ENCODE data around the gene LTBP1.
"Not testable (repeated sequence)": the region's sequence is repeated elsewhere in the genome, so short reads cannot be mapped to it uniquely, and the experiment has no call there.

LTBP1 gene

DNA sequence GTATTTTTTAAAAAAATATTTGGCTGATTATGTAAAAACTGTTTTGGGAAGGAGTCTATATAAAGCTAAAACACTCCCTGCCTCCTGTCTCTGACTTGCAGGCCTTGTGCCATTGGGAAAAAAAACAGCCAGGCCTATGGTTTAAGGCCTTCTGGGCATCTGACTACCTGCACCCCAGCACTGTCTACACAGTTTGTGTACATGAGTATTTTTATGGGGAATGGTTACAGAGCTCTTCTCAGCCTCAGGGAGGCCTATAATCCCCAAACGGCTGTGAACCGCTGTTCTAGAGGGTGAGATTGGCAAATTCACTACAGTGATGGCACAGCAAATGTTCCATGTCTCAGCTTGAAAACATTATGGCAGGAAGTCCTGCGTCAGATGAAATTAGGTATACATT is 96.1 kb downstream of the LTBP1 start:
- DNase-seq (ENCODE audit: low read depth in 2 of 2), result no peak

- no peak for DNase-seq (ENCODE audit: low read depth in 2 of 2)
Measured at GRCh38 chr2:33047939-33048338, 101.2 kb downstream of the LTBP1 start.

- no peak for DNase-seq (ENCODE audit: low read depth in 2 of 2)
Measured at GRCh38 chr2:33051586-33052360, 105.0 kb downstream of the LTBP1 start.

DNA sequence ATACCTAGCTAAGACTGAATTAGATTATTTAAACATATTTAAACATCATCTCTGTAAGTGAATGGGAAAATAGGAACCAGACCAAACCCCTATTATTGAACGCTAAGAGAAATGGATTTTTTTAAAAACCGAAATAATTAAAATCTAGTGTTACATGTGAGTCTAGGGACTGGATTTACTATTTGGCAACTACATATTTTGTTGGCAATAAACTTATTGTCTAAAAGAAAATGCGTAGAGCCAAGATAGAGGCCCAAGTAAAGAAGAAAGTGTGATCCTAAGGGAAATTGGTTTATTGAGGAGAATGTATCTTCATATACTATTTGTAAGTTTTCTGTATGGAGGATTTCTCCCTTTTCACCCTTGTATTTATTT is 105.6 kb downstream of the LTBP1 start:
- no peak for DNase-seq (ENCODE audit: low read depth in 2 of 2)

DNA sequence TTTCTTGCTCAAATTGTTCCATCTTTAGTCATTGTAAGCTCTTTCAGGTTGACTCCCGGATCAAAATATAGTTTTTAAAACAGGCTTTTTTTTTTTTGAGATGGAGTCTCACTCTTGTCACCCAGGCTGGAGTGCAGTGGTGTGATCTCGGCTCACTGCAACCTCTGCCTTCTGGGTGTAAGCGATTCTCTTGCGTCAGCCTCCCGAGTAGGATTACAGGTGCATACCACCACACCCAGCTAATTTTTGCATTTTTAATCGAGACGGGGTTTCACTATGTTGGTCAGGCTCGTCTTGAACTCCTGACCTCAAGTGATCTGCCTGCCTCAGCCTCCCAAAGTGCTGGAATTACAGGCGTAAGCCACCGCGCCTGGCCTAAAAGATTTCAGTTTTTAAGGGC is 106.0 kb downstream of the LTBP1 start:
- not testable (repeated sequence) for DNase-seq (ENCODE audit: low read depth in 2 of 2)

DNA sequence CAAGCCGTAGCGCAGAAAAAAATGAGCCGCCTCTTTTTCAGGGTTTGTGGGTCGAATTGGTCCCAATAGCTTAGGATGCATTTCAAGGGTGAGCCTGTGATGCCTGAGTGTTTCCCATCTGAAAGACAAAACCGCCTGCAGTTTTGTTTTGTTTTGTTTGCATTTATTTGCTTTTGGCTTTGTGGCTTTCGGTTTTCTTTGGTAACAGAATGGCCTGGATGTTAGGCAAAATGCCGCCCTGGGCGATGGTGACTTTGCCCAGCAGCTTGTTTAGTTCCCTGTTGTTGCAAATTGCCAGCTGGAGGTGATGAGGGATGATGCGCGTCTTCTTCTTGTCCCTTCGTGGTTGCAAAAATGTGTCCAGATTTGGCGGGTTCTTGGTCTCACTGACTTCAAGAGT is 109.4 kb downstream of the LTBP1 start:
- no peak for DNase-seq (ENCODE audit: low read depth in 2 of 2)

DNA sequence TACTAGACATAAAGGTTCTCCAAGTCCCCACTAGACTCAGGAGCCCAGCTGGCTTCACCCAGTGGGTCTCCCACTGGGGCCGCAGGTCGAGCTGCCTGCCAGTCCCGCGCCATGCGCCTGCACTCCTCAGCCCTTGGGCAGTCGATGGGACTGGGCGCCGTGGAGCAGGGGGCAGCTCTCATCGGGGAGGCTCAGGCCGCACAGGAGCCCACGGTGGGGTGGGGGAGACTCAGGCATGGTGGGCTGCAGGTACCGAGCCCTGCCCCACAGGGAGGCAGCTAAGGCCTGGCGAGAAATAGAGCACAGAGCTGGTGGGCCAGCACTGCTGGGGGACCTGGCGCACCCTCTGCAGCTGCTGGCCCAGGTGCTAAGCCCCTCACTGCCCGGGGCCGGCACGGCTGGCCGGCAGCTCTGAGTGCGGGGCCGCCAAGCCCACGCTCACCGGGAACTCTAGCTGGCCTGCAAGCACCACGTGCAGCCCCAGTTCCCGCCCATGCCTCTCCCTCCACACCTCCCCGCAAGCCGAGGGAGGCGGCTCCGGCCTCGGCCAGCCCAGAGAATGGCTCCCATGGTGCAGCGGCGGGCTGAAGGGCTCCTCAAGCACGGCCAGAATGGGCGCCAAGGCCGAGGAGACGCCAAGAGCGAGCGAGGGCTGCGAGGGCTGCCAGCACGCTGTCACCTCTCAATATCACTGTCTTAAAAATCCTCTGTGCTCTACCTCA is 110.7 kb downstream of the LTBP1 start:
- DNase-seq (ENCODE audit: low read depth in 2 of 2), result not testable (repeated sequence)

DNA sequence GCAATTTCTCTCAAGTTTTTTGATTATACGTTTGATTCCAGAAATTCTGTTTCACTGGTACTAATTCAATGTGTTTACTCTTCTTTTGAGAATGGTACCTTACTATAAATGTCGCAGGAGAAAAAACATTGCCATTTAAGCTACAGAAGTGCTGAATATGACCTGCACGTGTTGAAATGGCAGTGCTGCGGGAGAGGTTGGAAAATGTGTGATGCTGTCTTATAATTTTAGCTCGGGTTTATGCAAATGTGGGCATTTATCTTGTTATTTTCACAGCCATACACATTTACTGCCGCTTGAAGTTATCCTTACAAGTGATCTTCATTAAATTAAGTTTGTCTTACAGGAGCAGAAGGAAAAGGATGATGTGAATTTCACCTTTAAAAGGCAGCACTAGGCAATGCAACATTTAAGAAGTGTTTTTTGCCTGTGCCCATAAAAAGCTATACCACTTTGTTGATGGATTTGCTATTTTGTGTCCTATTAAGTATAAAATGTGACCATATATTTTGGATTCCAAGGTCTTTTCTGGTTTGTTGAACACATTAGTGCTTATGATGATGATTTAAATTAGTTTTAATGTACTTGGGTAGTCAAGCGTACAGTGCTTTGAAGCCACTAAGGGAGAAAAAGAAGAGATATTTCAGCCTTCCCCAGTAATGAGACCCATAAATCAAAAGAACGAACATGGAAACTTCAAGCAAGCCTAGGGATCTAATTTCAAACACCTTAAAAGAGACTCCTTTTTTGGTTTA is 112.1 kb downstream of the LTBP1 start:
- no peak for DNase-seq (ENCODE audit: low read depth in 2 of 2)

- no peak for DNase-seq (ENCODE audit: low read depth in 2 of 2)
Measured at GRCh38 chr2:33059471-33060156, 112.9 kb downstream of the LTBP1 start.

- no peak for DNase-seq (ENCODE audit: low read depth in 2 of 2)
Measured at GRCh38 chr2:33060405-33060804, 113.7 kb downstream of the LTBP1 start.

DNA sequence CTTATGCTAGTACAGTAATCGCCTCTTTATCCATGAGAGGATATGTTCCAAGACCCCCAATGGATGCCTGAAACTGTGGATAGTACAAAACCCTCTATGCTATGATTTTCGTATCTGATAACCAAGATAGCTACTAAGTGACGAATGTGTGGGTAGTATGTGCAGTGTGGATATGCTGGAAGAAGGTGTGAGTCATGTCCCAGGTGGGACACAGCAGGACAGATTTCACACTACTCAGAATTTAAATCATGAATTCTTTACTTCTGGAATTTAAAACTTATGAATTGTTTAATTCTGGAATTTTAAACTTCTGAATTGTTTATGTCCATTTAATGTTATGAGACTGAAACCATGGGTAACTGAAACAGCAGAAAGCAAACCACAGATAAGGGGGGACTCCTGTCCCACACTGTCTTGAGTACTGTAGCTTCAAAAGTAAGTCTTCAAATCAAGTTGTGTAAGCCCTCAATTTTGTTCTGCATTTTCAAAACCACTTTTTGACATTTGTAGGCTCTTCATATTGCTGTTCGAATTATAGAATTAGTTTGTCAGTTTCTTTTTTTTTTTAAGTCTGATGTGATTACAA is 116.0 kb downstream of the LTBP1 start:
- no peak for DNase-seq (ENCODE audit: low read depth in 2 of 2)

DNA sequence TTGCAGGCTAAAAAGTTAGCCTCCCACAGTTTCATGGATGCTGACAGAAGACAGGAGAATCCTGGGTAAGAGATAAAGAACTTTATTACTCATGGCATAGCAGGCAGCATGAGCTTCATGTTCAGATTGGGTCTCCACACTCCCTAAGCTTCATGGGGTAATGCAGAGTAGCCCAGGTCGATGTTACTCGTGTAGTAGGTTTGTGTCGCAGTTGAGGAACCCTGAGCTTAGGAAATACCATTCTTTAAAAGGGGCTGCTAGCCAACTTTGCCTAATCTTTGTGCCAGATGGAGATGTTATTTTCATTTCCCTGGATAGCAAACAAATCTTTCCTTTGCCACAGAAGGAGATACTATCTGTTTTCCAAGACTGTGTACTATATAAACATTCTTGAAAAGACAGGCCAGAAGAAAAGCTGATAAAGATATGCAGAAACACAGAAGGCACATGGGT is 117.6 kb downstream of the LTBP1 start:
- DNase-seq (ENCODE audit: low read depth in 2 of 2), result no peak

DNA sequence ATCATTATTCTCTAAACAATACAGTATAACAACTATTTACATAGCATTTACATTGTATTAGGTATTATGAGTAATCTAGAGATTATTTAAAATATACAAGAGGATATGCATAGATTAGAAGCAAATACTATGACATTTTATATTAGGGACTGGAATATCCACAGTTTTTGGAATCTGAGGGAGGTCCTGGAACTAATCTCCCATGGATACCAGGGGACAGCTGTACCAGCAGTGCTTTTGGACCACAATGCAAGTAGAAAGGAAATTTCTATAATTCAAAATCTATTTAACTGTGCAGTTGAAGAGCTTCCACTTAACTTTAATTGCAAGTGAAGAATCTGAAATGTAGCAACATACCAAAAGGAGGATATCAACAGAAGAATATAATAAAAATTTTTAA is 120.8 kb downstream of the LTBP1 start:
- no peak for DNase-seq (ENCODE audit: low read depth in 2 of 2)

DNA sequence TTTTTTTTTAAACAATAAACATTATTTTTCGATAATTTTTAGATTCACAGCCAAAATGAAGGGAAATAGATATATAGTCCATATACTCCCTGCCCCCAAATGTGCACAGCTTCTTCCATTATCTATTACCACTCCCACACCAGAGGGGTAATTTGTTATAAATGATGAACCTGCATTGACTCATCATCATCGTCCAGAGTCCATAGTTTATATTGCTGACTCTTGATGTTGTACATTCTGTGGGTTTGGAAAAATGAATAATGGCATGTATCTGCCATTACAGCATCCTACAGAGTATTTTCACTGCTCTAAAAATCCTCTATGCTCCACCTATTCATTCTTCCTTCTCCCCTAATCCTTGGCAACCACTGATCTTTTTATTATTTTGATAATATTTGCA is 121.5 kb downstream of the LTBP1 start:
- no peak for DNase-seq (ENCODE audit: low read depth in 2 of 2)

- no peak for DNase-seq (ENCODE audit: low read depth in 2 of 2)
Measured at GRCh38 chr2:33069894-33070651, 123.3 kb downstream of the LTBP1 start.

DNA sequence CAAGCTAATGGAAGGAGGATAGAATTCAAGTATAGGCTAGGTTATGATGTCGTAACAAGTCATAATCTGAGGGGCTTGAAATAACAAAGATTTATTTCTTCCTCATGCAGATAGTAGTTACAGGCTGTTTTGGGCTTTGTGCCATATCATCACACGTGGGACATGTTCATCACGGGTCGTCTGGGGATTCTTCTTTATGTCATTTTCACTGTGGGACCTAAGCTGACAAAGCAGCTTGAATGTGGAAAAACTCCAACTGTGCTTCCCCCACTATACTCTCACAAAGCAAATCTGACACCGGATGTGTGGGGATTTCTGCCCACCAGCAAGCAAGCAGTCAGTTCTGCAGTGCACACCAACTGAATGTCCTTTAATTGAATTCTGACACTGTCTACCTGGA is 124.8 kb downstream of the LTBP1 start:
- no peak for DNase-seq (ENCODE audit: low read depth in 2 of 2)

DNA sequence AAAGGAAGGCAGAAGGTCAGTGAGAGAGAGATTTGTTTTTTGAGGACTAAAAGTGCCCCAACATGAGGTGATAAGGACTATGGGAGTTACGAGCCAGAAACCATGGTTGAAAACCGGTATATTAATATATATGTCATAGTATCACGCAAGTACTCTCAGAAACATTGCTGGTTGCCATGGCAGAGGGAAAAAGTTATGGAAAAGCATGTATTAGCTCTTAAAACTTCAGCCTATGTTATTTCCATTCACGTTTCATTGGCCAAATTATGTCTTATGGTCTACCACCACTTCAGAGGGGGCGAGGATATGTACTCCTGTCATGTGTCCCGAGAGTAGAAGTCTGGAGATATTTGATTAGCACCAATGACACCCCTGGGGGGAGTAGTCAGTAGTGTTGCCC is 125.9 kb downstream of the LTBP1 start:
- DNase-seq (ENCODE audit: low read depth in 2 of 2), result no peak

DNA sequence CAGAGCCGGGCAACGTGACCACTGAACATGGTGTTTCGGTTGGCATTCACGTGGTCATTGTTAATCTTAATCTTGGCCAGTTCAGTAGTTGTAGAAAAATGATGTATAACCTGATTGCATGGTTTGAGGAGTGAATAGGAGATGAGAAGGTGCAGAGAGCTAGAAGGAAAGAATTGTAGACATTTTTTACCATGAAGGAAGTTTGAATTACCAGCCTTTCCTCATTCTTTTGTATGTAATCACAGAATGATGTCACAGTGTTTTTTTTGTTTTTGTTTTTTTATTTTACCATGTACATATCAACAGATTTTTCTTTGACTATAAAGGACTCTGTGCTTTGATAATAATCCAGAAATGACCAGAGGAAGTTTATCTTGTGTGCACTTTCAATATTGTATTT is 126.3 kb downstream of the LTBP1 start:
- no peak for DNase-seq (ENCODE audit: low read depth in 2 of 2)

- DNase-seq (ENCODE audit: low read depth in 2 of 2), result no peak
Measured at GRCh38 chr2:33074197-33074596, 127.4 kb downstream of the LTBP1 start.

GRCh38 chr2:33077311-33077710 is 130.6 kb downstream of the LTBP1 start:
- no peak for DNase-seq (ENCODE audit: low read depth in 2 of 2)

DNA sequence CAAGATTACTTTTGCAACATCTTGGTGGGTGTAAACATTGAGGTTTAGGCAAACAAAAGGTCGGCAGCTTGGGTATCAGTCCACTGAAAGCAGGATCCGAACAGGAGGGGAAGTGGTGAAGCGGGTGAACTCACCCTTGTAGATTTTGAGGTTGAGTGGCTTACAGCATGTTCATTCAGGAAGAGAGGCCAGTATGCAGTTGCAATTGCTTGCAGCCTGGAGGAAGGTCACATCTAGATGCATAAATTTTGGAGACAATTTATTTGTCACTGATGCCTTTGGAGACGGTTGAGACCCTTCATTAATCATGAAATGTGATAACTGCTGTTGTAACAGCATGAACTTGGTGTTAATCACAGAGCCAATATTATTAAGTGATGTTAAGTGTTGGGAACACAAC is 131.1 kb downstream of the LTBP1 start:
- DNase-seq (ENCODE audit: low read depth in 2 of 2), result no peak

Measured in stimulated activated CD4-positive, alpha-beta T cell treated with anti-CD3 and anti-CD28 coated beads, Interleukin-1b, Interleukin-23, amount 100 ng/mL, for 4 hours (primary cell).